ENCODE results near the gene TBC1D1. TPM values are rescaled to one million over a fixed set of nuclear protein-coding genes. Genes with fewer than 3 reads are reported as not detected.
A peak's percentile ranks its signal among the peaks of the same experiment; 100 is the strongest.

TBC1D1 gene
- polyA plus RNA-seq, 1 experiment: 50.7 TPM

- Histone ChIP-seq H3K9me3 (ENCODE audit: control insufficient read depth, insufficient read depth, low read length) (no peaks in the 10 kb centered on the region), H3K27me3 (ENCODE audit: control insufficient read depth, insufficient read depth, low read length) (no peaks in the 10 kb centered on the region), H3K4me3 (ENCODE audit: low read depth, low read length) (no peak overlapping the region), H3K27ac (ENCODE audit: low read depth, low read length) (peak overlapping the region; percentile 4)
- CTCF ChIA-PET: interaction anchor here (1.3 kb wide), 1 partner anchor 11 kb away, joined by 3 read pairs; no protein-coding TSS in a partner anchor
- no peak for DNase-seq (ENCODE audit: low read depth, low spot score)
- no peak for TF ChIP-seq CTCF (IDR thresholded peaks at IDR 0.05; ENCODE audit: low read depth, low read length)
- POLR2A ChIA-PET: interaction anchor here (0.7 to 2.1 kb wide), 3 partner anchors 11 to 80 kb away, joined by 4 to 10 read pairs (median 4); no protein-coding TSS in a partner anchor
Measured at GRCh38 chr4:38149472-38149996, 258.6 kb downstream of the TBC1D1 start.

DNA sequence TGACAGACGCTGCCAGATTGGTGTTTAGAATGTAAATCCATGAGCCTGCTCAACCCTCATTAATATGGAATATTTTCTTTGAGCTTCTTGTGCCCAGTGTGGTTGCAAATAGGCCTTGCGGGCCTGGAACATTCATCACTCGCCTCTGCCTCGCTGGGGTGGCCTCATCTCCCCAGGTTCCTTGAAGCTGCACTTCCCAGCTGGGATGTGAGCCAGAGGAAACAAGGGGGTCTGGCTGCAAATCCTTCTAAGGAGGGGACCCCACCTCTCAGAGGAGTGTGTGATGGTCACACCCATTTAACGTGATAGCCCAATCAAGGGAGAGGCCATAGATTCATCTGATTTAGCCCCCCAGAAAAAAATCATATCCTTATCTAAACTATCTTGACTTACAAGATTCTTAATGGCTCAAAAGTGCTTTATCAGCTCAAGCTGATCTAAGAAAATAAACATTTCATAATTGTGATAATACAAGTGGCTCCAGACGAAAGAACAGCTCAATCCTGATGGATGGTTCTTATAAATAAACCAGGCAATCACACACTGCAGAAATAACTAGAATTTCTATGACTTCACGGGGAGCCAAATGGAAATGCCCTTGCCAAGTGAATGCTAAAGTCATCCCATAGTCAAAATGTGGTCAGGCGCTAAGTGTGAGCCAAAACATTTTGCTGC is 259.2 kb downstream of the TBC1D1 start:
- peak overlapping the region; percentile 65 for H3K27ac ChIP-seq (ENCODE audit: low read depth, low read length)
- TF ChIP-seq CTCF (IDR thresholded peaks at IDR 0.05; ENCODE audit: low read depth, low read length): no peak
- DNase-seq (ENCODE audit: low read depth, low spot score): no peak
- no peaks in the 10 kb centered on the region for H3K27me3 ChIP-seq (ENCODE audit: control insufficient read depth, insufficient read depth, low read length)
- no peaks in the 10 kb centered on the region for H3K9me3 ChIP-seq (ENCODE audit: control insufficient read depth, insufficient read depth, low read length)
- POLR2A ChIA-PET: interaction anchor here (1.0 to 2.1 kb wide), 2 partner anchors 10 to 30 kb away, joined by 4 to 10 read pairs; no protein-coding TSS in a partner anchor
- H3K4me3 ChIP-seq (ENCODE audit: low read depth, low read length): no peak overlapping the region
- CTCF ChIA-PET: interaction anchor here (1.3 kb wide), 1 partner anchor 11 kb away, joined by 3 read pairs; no protein-coding TSS in a partner anchor

- CTCF ChIA-PET: no interaction called here
- Histone ChIP-seq H3K9me3 (ENCODE audit: control insufficient read depth, insufficient read depth, low read length) (no peaks in the 10 kb centered on the region), H3K27ac (ENCODE audit: low read depth, low read length) (peak overlapping the region; percentile 61), H3K27me3 (ENCODE audit: control insufficient read depth, insufficient read depth, low read length) (no peaks in the 10 kb centered on the region), H3K4me3 (ENCODE audit: low read depth, low read length) (no peak overlapping the region)
- no peak for DNase-seq (ENCODE audit: low read depth, low spot score)
- TF ChIP-seq CTCF (IDR thresholded peaks at IDR 0.05; ENCODE audit: low read depth, low read length): no peak
- POLR2A ChIA-PET: interaction anchor here (1.0 to 2.1 kb wide), 2 partner anchors 10 to 31 kb away, joined by 4 to 10 read pairs; no protein-coding TSS in a partner anchor
Measured at GRCh38 chr4:38150766-38151165, 259.9 kb downstream of the TBC1D1 start.

GRCh38 chr4:38151873-38152272 is 261.0 kb downstream of the TBC1D1 start:
- no peaks in the 10 kb centered on the region for H3K9me3 ChIP-seq (ENCODE audit: control insufficient read depth, insufficient read depth, low read length)
- no peak for DNase-seq (ENCODE audit: low read depth, low spot score)
- H3K4me3 ChIP-seq (ENCODE audit: low read depth, low read length): no peak overlapping the region
- H3K27ac ChIP-seq (ENCODE audit: low read depth, low read length): no peak overlapping the region
- no peaks in the 10 kb centered on the region for H3K27me3 ChIP-seq (ENCODE audit: control insufficient read depth, insufficient read depth, low read length)
- TF ChIP-seq CTCF (IDR thresholded peaks at IDR 0.05; ENCODE audit: low read depth, low read length): no peak
- CTCF ChIA-PET: interaction anchor here (1.0 kb wide), 1 partner anchor 168 kb away, joined by 4 read pairs; no protein-coding TSS in a partner anchor
- POLR2A ChIA-PET: interaction anchor here (1.1 kb wide), 1 partner anchor 8 kb away, joined by 3 read pairs; no protein-coding TSS in a partner anchor

- no peak for DNase-seq (ENCODE audit: low read depth, low spot score)
- CTCF ChIA-PET: interaction anchor here (1.0 kb wide), 1 partner anchor 167 kb away, joined by 4 read pairs; no protein-coding TSS in a partner anchor
Measured at GRCh38 chr4:38152305-38152704, 261.4 kb downstream of the TBC1D1 start.

More at GRCh38 chr4:38152305-38152704, 261.4 kb downstream of the TBC1D1 start:
- Histone ChIP-seq H3K27ac (ENCODE audit: low read depth, low read length) (no peak overlapping the region), H3K9me3 (ENCODE audit: control insufficient read depth, insufficient read depth, low read length) (no peaks in the 10 kb centered on the region), H3K27me3 (ENCODE audit: control insufficient read depth, insufficient read depth, low read length) (no peaks in the 10 kb centered on the region), H3K4me3 (ENCODE audit: low read depth, low read length) (no peak overlapping the region)
- no peak for TF ChIP-seq CTCF (IDR thresholded peaks at IDR 0.05; ENCODE audit: low read depth, low read length)
- POLR2A ChIA-PET: interaction anchor here (1.1 kb wide), 1 partner anchor 8 kb away, joined by 3 read pairs; no protein-coding TSS in a partner anchor

All from AG04450 (cell line).